GM23248 (cell line): ENCODE measurements around the gene CAB39.

Experiments used
- EZH2 ChIP-seq: fragments of 200-600 bp; sonication (generic); IDR thresholded peaks from 2 replicates; pipeline ENCODE4 v1.6.1; 2018; ENCODE audit warnings: antibody characterized with exemption, mild to moderate bottlenecking; ENCODE audit not compliant: insufficient read depth, poor library complexity, severe bottlenecking
- EZH2phosphoT487 ChIP-seq: fragments of 200-600 bp; sonication (generic); IDR thresholded peaks from 2 replicates; pipeline ENCODE4 v1.6.1; 2018; ENCODE audit warnings: antibody characterized with exemption, moderate library complexity, mild to moderate bottlenecking, low read depth; ENCODE audit not compliant: insufficient read depth

GRCh38 chr2:230815088-230815487 is 102.4 kb downstream of the CAB39 start:
- TF ChIP-seq EZH2phosphoT487 = no peak
- no peak for TF ChIP-seq EZH2
